ENCODE measurements around the gene SORCS2. TPM values are rescaled to one million over a fixed set of nuclear protein-coding genes. Genes with fewer than 3 reads are reported as not detected.

The SORCS2 gene
- total RNA-seq, 1 experiment from 2014 or later = 0.15 TPM

GRCh38 chr4:7680731-7681130 lies 488.4 kb downstream of the SORCS2 start:
- Histone ChIP-seq H3K27ac (ENCODE audit: low read length) (no peak overlapping the region), H3K4me3 (ENCODE audit: low read depth in 2 of 2, low read length in 2 of 2) (no peak overlapping the region), H3K27me3 (ENCODE audit: control insufficient read depth, insufficient read depth, low read length) (no peaks in the 10 kb centered on the region), H3K9me3 (ENCODE audit: control insufficient read depth, insufficient read depth, low read depth, low read length) (no peaks in the 10 kb centered on the region), H3K4me1 (ENCODE audit: control insufficient read depth, insufficient read depth, low read length) (no peaks in the 10 kb centered on the region), H3K36me3 (ENCODE audit: control insufficient read depth, insufficient read depth, low read length) (no peaks in the 10 kb centered on the region)
- CTCF ChIA-PET = interaction anchor here (0.6 kb wide), 1 partner anchor 81 kb away, joined by 3 read pairs; no protein-coding TSS in a partner anchor
- POLR2A ChIA-PET = no interaction called here
- intact Hi-C loops (cut with micrococcal nuclease; ENCODE audit: unreplicated experiment) (no loop called here), in situ Hi-C loops (cut with HindIII; ENCODE audit: low pct_unique_long_range_greater_than_20kb, low sequenced_read_pairs) (no loop called here)
- DNase-seq (ENCODE audit: low read depth, low spot score) = no peak
- TF ChIP-seq SIN3A (IDR thresholded peaks at IDR 0.05; ENCODE audit: borderline replicate concordance, insufficient read depth, low read depth, low read length) (no peak), REST (IDR thresholded peaks at IDR 0.05; ENCODE audit: insufficient read depth in 1 of 2, low read depth in 2 of 2, low read length in 1 of 2) (no peak), POLR2AphosphoS5 (IDR thresholded peaks at IDR 0.05; ENCODE audit: low read depth, low read length) (no peak), TCF7L2 (IDR thresholded peaks at IDR 0.05; ENCODE audit: low read depth, low read length) (no peak)
- TF ChIP-seq, protein P1, sequence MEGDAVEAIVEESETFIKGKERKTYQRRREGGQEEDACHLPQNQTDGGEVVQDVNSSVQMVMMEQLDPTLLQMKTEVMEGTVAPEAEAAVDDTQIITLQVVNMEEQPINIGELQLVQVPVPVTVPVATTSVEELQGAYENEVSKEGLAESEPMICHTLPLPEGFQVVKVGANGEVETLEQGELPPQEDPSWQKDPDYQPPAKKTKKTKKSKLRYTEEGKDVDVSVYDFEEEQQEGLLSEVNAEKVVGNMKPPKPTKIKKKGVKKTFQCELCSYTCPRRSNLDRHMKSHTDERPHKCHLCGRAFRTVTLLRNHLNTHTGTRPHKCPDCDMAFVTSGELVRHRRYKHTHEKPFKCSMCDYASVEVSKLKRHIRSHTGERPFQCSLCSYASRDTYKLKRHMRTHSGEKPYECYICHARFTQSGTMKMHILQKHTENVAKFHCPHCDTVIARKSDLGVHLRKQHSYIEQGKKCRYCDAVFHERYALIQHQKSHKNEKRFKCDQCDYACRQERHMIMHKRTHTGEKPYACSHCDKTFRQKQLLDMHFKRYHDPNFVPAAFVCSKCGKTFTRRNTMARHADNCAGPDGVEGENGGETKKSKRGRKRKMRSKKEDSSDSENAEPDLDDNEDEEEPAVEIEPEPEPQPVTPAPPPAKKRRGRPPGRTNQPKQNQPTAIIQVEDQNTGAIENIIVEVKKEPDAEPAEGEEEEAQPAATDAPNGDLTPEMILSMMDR (IDR thresholded peaks at IDR 0.05) = no peak
- no peak for ATAC-seq
- BruUV-seq (replicated peaks) = no TSS peak

DNA sequence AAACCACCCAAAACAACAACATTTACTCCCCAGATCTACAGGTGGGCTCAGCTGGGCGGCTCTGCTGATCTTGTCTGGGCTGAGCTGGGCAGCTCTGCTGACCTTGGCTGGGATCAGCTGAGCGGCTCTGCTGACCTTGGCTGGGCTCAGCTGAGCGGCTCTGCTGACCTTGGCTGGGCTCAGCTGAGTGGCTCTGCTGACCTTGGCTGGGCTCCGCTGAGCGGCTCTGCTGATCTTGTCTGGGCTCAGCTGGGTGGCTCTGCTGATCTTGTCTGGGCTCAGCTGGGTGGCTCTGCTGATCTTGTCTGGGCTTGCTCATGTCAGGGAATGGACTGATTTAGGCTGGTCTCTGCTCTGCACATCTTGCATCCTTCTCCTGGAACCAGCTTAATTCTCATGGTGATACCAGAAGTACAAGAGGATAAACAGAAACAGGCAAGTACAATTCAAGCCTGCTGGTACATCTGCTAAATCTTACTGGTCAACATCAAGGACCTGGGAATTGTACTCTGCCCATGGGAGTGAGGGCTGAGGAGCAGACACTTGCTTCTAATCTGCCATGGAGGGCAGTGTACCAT lies 490.9 kb downstream of the SORCS2 start:
- POLR2A ChIA-PET = no interaction called here
- in situ Hi-C loops (cut with HindIII; ENCODE audit: low pct_unique_long_range_greater_than_20kb, low sequenced_read_pairs) (no loop called here), intact Hi-C loops (cut with micrococcal nuclease; ENCODE audit: unreplicated experiment) (no loop called here)
- DNase-seq (ENCODE audit: low read depth, low spot score) (no peak), ATAC-seq (no peak)
- Histone ChIP-seq H3K36me3 (ENCODE audit: control insufficient read depth, insufficient read depth, low read length) (no peaks in the 10 kb centered on the region), H3K27me3 (ENCODE audit: control insufficient read depth, insufficient read depth, low read length) (no peaks in the 10 kb centered on the region), H3K4me3 (ENCODE audit: low read depth in 2 of 2, low read length in 2 of 2) (no peak overlapping the region), H3K4me1 (ENCODE audit: control insufficient read depth, insufficient read depth, low read length) (no peaks in the 10 kb centered on the region), H3K9me3 (ENCODE audit: control insufficient read depth, insufficient read depth, low read depth, low read length) (no peaks in the 10 kb centered on the region), H3K27ac (ENCODE audit: low read length) (no peak overlapping the region)
- no TSS peak for BruUV-seq (replicated peaks)
- CTCF ChIA-PET = no interaction called here
- no peak for TF ChIP-seq REST (IDR thresholded peaks at IDR 0.05; ENCODE audit: insufficient read depth in 1 of 2, low read depth in 2 of 2, low read length in 1 of 2)
- no peak for TF ChIP-seq TCF7L2 (IDR thresholded peaks at IDR 0.05; ENCODE audit: low read depth, low read length)
- no peak for TF ChIP-seq SIN3A (IDR thresholded peaks at IDR 0.05; ENCODE audit: borderline replicate concordance, insufficient read depth, low read depth, low read length)
- no peak for TF ChIP-seq POLR2AphosphoS5 (IDR thresholded peaks at IDR 0.05; ENCODE audit: low read depth, low read length)
- TF ChIP-seq, protein P1 (IDR thresholded peaks at IDR 0.05) = no peak

All from Panc1 (cell line).